A673 (cell line): Measurements from ENCODE around the gene GATAD2B.

ENCODE experiments used
- CTCF ChIP-seq: fragments of 300-800, 200-600 bp; sonication (generic); conservative IDR thresholded peaks from 2 replicates; pipeline ENCODE4 v1.5.1; 2017; ENCODE audit warnings: low read depth, mild to moderate bottlenecking, antibody characterized with exemption, low read length, moderate library complexity, mixed read lengths
- EZH2 ChIP-seq: fragments of 200-600 bp; sonication (generic); IDR thresholded peaks from 2 replicates; pipeline ENCODE4 v1.6.1; 2017; ENCODE audit warnings: borderline replicate concordance, low read depth, mild to moderate bottlenecking, mixed read lengths, antibody characterized with exemption, low read length; ENCODE audit not compliant: poor library complexity, severe bottlenecking

DNA sequence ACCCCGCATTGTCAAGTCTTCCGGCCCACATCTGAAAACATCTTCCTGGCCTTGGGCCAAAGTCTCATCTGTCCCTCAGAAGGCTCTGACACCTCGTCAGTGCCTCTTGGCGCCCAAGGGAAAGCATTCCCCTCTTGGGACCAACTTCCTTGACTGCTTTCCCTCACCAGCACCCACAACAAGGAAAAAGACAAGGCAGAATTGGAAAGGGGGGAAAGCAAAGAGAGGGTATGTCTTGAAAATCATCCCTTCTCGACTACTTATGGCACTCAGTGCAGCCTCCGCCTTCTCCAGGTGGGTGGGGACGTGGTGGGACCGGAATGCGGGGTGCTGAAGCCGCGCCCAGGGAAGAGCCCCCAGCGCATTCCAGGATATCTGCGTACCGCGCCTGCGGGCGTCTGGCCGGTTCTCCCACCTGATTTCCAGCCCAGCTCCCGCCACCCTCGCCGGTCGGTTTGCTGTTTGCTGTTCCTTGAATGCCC lies 41.1 kb upstream of the GATAD2B start:
- no peak for TF ChIP-seq CTCF
- TF ChIP-seq EZH2, result no peak
